ENCODE data around the gene CYB5D1.
A peak's percentile ranks its signal among the peaks of the same experiment; 100 is the strongest.

DNA sequence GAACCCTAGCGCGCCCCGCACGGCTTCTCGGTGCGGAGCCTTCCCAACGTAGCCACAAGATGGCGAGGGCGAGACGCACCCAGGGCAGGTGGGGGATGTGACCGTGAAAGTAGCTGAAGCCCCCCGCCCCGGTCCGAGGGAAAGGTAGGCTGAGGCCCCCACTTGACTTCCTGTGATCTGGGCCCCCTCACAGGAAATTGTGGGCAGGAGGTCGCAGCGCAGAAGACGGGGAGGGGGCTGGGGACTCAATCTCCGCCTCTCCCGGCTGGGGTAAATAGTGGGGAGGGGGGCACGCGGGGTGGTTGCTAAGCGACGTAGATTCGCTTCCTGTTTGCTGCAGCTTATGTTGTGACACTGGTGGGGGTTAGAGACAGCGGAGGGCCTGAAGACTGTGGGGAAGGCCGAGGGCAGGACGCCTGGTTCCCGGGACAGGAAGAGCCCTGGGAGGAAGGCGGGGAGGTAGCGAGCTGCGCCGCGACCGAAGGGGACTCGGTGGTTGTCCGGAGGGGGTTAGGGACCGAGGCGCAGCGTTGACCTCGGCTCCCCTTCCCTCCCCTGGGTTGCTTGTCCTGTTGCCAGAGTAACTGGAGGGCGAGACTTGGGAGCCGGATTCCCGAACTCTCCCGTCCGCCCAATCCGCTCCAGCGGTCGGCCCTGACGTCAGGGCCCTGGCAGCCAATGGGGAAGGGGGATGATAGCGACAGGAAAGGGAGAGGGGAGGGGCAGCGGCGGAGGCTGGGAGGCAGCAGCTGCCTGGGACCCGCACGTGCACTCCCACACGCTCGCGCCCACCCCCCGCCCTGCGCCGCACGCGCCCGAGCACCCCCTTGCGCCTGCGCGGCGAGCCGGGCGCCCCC, 22.6 kb upstream of the CYB5D1 start:
- no peak for TF ChIP-seq EZH2 (IDR thresholded peaks at IDR 0.05; ENCODE audit: borderline replicate concordance, low read depth, low read length, severe bottlenecking)
- TF ChIP-seq, protein P1, sequence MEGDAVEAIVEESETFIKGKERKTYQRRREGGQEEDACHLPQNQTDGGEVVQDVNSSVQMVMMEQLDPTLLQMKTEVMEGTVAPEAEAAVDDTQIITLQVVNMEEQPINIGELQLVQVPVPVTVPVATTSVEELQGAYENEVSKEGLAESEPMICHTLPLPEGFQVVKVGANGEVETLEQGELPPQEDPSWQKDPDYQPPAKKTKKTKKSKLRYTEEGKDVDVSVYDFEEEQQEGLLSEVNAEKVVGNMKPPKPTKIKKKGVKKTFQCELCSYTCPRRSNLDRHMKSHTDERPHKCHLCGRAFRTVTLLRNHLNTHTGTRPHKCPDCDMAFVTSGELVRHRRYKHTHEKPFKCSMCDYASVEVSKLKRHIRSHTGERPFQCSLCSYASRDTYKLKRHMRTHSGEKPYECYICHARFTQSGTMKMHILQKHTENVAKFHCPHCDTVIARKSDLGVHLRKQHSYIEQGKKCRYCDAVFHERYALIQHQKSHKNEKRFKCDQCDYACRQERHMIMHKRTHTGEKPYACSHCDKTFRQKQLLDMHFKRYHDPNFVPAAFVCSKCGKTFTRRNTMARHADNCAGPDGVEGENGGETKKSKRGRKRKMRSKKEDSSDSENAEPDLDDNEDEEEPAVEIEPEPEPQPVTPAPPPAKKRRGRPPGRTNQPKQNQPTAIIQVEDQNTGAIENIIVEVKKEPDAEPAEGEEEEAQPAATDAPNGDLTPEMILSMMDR (IDR thresholded peaks at IDR 0.05; ENCODE audit: borderline replicate concordance, extremely low read depth, low read length, poor library complexity, severe bottlenecking) = peak; percentile 94

Data from DND-41 (cell line).